H1 (cell line): ENCODE measurements around the gene WFDC12. TPM values are rescaled to one million over a fixed set of nuclear protein-coding genes. Genes with fewer than 3 reads are reported as not detected.

ENCODE experiments used
- CHD7 ChIP-seq: fragments of 300-600 bp; sonication (generic); IDR thresholded peaks from 2 replicates; pipeline ENCODE4 v1.7.1; 2012; ENCODE audit warnings: low read length, moderate library complexity, mild to moderate bottlenecking, inconsistent platforms; ENCODE audit not compliant: insufficient replicate concordance
- EP300 ChIP-seq, 2 experiments: IDR thresholded peaks; 1 replicate in 1 of 2; 2 replicates in 1 of 2; pipeline ENCODE4 v1.6.1; 2011 to 2012; ENCODE audit warnings: low read depth in 2 of 2, low read length in 2 of 2, mild to moderate bottlenecking in 2 of 2, borderline replicate concordance in 1 of 2, inconsistent platforms in 1 of 2, moderate library complexity in 1 of 2
- KDM5A ChIP-seq: fragments of 200-600 bp; IDR thresholded peaks from 2 replicates; pipeline ENCODE4 v1.7.1; 2012; ENCODE audit warnings: mild to moderate bottlenecking, low read length, inconsistent platforms, mixed read lengths
- PHF8 ChIP-seq: fragments of 200-600 bp; sonication (generic); conservative IDR thresholded peaks from 2 replicates; pipeline ENCODE4 v1.7.1; 2012; ENCODE audit warnings: low read depth, mild to moderate bottlenecking, inconsistent platforms, low read length, moderate library complexity
- RAD21 ChIP-seq, 2 experiments: IDR thresholded peaks in 1 of 2; conservative IDR thresholded peaks in 1 of 2; 2 replicates each; pipeline ENCODE4 v1.6.1; 2011; ENCODE audit warnings: low read depth in 2 of 2, low read length in 2 of 2, improper control_type of control experiment in 1 of 2, inconsistent platforms in 1 of 2, mild to moderate bottlenecking in 1 of 2, moderate library complexity in 1 of 2
- SAP30 ChIP-seq: fragments of 300-600 bp; sonication (generic); IDR thresholded peaks from 2 replicates; pipeline ENCODE4 v1.7.1; 2012; ENCODE audit warnings: low read length, moderate library complexity, mild to moderate bottlenecking, inconsistent platforms; ENCODE audit not compliant: insufficient read depth, insufficient replicate concordance
- SIN3A ChIP-seq, 2 experiments: IDR thresholded peaks in 1 of 2; conservative IDR thresholded peaks in 1 of 2; 2 replicates each; pipeline ENCODE4 v1.6.1; 2011 to 2012; ENCODE audit warnings: low read length in 2 of 2, improper control_type of control experiment in 1 of 2, low read depth in 1 of 2, mild to moderate bottlenecking in 1 of 2
- SIX5 ChIP-seq: IDR thresholded peaks from 2 replicates; pipeline ENCODE4 v1.6.1; 2011; ENCODE audit warnings: mild to moderate bottlenecking, low read depth, low read length
- USF2 ChIP-seq: IDR thresholded peaks from 2 replicates; pipeline ENCODE4 v1.6.1; 2011; ENCODE audit warnings: low read length, improper control_type of control experiment
- polyA plus RNA-seq, 7 experiments: library from polyadenylated mRNA; depleted of rRNA in 3 of 7; stranded (reverse) in 5 of 7; unstranded in 2 of 7; fragments of >200 nt in 5 of 7; fragments of 200-250 nt in 2 of 7; gene quantifications; 1 replicate in 5 of 7; 2 replicates in 1 of 7; 4 replicates in 1 of 7; pipeline versions ENCODE4 v1.2.1 to v1.2.3, GENCODE V29; 2011 to 2013; ENCODE audit warnings: missing spikeins in 2 of 7, mixed read lengths in 2 of 7
- total RNA-seq: library from RNA; stranded (reverse); fragmentation: NEBNext Ultra II Directional; extraction: Animal tissue kit (Norgen Biotek cat#: 25700); gene quantifications from 2 replicates; pipeline ENCODE4 v1.2.1, GENCODE V29; 2021

Gene WFDC12
- total and polyA plus RNA-seq, 2 of the 8 experiments (the other 6 are each of a cell fraction or from before 2014, with no cell fraction given) = not detected

- no peak for TF ChIP-seq CHD7
- no peak for TF ChIP-seq PHF8
- no peak for TF ChIP-seq EP300 (IDR thresholded peaks at IDR 0.05; ENCODE audit: borderline replicate concordance in 1 of 2, low read depth in 2 of 2, low read length in 2 of 2)
- TF ChIP-seq RAD21 (IDR thresholded peaks at IDR 0.05 in 1 of 2, conservative IDR thresholded peaks at IDR 0.05 in 1 of 2; ENCODE audit: low read depth in 2 of 2, low read length in 2 of 2) = no peak
- TF ChIP-seq SIX5 = no peak
- TF ChIP-seq SIN3A (conservative IDR thresholded peaks at IDR 0.05 in 1 of 2, IDR thresholded peaks at IDR 0.05 in 1 of 2; ENCODE audit: low read depth in 1 of 2, low read length in 2 of 2) = no peak
- no peak for TF ChIP-seq KDM5A
- no peak for TF ChIP-seq SAP30
- TF ChIP-seq USF2 = no peak
Observed at GRCh38 chr20:45113865-45114264, 10.4 kb downstream of the WFDC12 start (continued).
